NB4 (cell line): ENCODE data around the gene NUP188.
"Not testable (repeated sequence)": the region's sequence is repeated elsewhere in the genome, so short reads cannot be mapped to it uniquely, and the experiment has no call there.

Source experiments
- DNase-seq: peaks from one replicate; pipeline ENCODE4 v3.0.0; 2010; ENCODE audit warnings: low read depth
- H3K4me3 ChIP-seq: one replicate; pipeline ENCODE4 v1.5.1; 2011; ENCODE audit warnings: mild to moderate bottlenecking, low read depth, low read length, moderate library complexity
- CTCF ChIP-seq: IDR thresholded peaks from one replicate; pipeline ENCODE4 v1.5.1; 2012; ENCODE audit warnings: low read depth, low read length
- MYC ChIP-seq: IDR thresholded peaks from 2 replicates; pipeline ENCODE4 v1.6.1; 2011; ENCODE audit warnings: low read depth, low read length
- POLR2A ChIP-seq: IDR thresholded peaks from 2 replicates; pipeline ENCODE4 v1.6.1; 2011; ENCODE audit warnings: mild to moderate bottlenecking; ENCODE audit not compliant: insufficient read length; ENCODE audit errors: extremely low read depth
- TF ChIP-seq, protein P1 (sequence below): IDR thresholded peaks from 2 replicates; pipeline ENCODE4 v1.6.1; 2011; ENCODE audit warnings: low read depth, low read length

NUP188 gene

GRCh38 chr9:128999581-129000206, 52.2 kb downstream of the NUP188 start:
- H3K4me3 ChIP-seq, result no peak overlapping the region
- DNase-seq, result no peak

DNA sequence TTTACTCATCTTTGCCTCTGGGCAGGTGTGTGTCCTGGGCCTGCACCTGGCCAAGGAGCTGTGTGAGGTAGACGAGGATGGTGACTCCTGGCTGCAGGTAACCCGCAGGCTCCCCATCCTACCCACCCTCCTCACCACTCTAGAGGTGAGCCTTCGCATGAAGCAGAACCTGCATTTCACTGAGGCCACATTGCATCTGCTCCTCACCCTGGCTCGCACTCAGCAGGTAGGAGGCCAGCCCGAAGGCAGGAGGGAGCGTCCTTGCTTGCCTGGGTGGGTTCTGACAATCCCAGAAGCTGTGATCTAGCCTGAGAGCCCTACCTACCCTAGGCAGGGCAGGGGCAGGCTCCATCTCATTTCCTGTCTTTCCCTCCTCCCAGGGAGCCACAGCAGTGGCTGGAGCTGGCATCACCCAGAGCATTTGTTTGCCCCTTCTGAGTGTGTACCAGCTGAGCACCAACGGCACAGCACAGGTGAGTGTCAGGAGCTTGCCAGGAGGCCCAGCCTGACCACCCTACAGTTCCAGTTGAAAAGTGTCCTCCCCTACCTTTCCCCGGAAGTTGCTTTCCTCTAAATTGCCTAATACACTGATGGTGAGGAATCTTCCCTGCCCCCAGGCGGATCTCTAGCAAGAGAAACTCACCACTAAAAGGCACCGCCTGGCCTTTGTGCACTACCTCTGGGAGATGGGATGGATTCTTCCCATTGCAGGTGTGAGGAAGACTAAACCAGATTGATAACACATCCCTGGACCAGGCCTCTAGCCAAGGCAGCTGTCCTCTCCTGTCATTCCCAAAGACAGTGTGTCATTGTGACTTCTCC, 54.2 kb downstream of the NUP188 start:
- no peak for DNase-seq
- no peak overlapping the region for H3K4me3 ChIP-seq
- TF ChIP-seq, protein P1, sequence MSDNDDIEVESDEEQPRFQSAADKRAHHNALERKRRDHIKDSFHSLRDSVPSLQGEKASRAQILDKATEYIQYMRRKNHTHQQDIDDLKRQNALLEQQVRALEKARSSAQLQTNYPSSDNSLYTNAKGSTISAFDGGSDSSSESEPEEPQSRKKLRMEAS, result no peak
- TF ChIP-seq CTCF (no peak), POLR2A (no peak), MYC (no peak)

More at GRCh38 chr9:128999581-129000206, 52.2 kb downstream of the NUP188 start:
- TF ChIP-seq CTCF (no peak), POLR2A (no peak), MYC (no peak)
- TF ChIP-seq, protein P1, result no peak

DNA sequence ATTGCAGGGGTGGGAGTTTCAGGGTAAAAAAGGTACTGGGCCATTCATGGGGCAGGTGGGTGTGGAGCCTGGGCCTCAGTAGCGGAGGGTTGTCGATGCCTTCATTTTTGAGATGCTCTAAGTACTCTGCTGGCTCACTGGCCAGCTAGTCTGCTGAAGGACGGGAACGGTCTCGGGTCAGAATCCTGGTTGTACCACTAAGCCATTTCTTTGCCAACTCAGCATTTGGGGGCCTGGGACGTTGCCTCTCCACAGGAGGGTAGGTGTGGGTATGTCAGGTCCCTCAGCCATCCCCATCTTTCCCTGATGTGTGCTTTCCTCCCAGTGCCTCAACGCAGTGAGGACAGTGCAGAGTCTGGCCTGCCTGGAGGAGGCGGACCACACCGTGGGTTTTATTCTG, 55.5 kb downstream of the NUP188 start:
- DNase-seq, result no peak
- TF ChIP-seq, protein P1, result no peak
- TF ChIP-seq POLR2A (no peak), CTCF (no peak), MYC (no peak)
- no peak overlapping the region for H3K4me3 ChIP-seq

DNA sequence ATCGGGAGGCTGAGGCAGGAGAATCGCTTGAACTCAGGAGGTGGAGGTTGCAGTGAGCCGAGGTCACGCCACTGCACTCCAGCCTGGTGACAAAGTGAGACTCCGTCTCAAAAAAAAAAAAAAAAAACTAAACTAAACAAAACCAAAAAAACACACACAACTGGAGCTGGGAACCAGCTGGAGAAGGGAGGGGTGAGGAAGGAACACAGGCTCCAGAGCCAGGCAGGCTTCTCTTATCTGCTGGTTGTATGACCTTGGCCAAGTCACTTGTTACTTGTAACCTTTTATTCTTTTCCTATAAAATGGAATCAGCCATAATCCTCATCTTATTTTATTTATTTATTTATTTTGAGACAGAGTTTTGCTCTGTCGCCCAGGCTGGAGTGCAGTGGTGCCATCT, 56.7 kb downstream of the NUP188 start:
- H3K4me3 ChIP-seq, DNase-seq: not testable (repeated sequence)

DNA sequence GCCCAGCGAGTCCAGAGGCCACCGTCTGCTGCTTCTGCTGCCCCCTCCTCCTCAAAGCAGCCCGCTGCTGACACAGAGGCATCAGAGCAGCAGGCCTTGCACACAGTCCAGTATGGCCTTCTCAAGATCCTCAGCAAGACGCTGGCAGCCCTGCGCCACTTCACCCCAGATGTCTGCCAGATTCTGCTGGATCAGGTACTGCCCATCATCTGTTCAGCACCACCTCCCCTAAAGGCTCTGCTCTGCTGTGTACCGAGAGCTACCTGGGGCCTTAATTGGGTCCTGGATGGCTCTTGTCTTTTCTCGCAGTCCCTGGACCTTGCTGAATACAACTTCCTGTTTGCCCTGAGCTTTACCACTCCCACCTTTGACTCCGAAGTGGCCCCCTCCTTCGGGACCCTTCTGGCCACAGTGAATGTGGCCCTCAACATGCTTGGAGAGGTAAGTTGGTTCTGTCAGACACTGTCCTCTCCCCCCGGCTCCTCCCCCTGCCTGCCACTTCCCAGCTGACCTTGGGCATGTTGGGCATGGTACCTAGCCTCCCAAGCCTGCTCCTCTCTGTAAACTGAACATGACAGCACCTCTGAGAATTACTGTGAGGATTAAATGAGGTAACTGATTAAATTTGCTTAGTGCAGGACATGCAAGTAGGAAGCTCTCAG, 58.0 kb downstream of the NUP188 start:
- DNase-seq, result no peak
- no peak overlapping the region for H3K4me3 ChIP-seq
- no peak for TF ChIP-seq CTCF
- TF ChIP-seq, protein P1, result no peak
- TF ChIP-seq POLR2A, result no peak
- TF ChIP-seq MYC, result no peak

DNA sequence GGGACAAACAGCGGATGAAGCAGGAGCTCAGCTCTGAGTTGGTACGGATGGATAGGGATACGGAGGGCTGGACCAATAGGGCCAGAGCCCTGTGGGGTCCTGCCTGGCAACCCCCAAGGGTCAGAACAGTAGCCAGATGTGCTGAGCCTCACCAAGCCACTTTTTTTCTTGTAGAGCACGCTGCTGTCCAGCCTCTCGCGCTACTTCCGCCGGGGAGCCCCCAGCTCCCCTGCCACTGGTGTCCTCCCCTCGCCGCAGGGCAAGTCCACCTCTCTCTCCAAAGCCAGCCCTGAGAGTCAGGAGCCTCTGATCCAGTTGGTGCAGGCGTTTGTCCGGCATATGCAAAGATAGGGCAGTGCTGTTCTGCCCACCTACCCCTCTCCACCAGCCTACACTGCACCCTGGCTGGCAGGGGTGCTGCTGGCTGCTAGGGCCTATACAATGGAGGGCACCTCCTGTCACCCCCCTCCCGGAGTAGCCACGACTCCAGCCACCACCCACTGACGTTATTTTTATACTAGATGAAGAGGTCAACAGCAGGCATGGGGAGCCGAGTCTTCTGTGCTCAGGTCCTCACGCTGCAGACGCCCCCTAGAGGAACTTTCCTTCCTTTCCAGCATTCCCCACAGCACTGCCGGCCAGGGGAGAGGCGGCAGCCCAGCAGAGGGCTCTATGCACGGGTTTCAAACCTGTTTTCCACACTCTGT, 59.0 kb downstream of the NUP188 start:
- peak; percentile 41; the same call in 1 of the 2 replicates for TF ChIP-seq MYC
- no peak for TF ChIP-seq POLR2A
- TF ChIP-seq, protein P1, result 0 out of 2 replicates have a peak, but pooled peaks have one; percentile 9
- peak; percentile 92 for TF ChIP-seq CTCF
- H3K4me3 ChIP-seq, result no peak overlapping the region
- peak; percentile 80 for DNase-seq
